Right forelimb (tissue), 1 donor: Measurements from ENCODE around the gene RPL13.
A peak's percentile ranks its signal among the peaks of the same experiment; 100 is the strongest.

ENCODE experiments used
- DNase-seq: peaks from one replicate; pipeline ENCODE4 v3.0.0-alpha.2; 2018

The RPL13 gene

DNA sequence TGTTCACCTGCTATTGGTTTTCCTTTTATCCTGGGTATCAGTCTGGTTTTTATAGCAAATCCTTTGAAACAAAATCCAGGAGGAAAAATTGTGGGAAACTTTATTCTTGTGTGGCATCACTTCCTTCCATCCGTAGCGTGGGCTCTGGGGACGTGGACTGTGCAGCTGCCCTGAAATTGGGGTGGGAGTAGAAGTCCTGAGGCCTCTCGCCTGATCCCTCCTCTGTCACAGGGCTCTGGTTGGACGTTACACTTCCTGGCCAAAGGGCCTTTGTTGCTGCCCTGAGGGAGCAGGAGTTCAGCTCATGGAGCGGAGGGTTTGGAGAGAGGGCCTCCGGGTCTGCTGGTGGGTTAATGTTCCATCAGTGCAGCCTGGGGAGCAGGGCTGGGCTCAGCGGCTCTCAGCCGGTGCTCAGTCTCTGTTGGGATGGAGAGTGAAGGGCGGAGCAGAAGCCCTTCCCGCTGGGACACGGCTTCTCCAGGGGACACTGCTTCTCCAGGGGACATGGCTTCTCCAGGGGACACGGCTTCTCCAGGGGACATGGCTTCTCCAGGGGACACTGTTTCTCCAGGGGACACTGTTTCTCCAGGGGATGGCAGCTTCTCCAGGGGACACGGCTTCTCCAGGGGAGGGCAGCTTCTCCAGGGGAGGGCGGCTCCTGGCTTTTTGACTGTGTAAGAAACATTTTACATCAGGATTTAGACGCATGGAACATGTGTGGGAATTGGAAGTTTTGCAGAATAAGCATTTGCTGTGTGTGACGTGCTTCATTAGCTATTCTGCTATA lies 15.2 kb upstream of the RPL13 start:
- no peak for DNase-seq

DNA sequence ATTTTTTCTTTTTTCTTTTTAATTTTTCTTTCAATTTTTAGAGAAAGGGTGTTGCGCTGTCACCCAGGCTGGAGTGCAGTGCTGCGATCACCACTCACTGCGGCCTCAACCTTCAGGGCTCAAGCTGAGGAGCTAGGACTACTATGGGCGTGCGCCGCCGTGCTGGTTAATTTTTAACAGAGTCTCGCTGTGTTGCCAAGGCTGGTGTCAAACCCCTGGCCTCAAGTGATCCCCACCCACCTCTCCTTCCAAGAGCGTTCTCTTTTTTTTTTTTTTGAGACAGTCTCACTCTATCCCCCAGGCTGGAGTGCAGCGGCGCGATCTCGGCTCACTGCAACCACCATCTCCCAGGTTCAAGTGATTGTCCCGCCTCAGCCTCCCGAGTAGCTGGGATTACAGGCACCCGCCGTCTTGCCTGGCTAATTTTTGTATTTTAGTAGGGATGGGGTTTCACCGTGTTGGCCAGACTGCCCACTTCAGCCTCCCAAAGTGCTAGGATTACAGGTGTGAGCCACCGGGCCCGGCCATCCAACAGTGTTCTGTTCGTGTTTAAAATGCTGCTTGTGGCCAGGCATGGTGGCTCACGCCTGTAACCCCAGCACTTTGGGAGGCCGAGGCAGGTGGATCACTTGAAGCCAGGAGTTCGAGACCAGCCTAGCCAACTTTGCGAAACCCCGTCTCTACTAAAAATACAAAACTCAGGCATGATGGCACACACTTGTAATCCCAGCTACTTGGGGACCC lies 14.5 kb upstream of the RPL13 start:
- DNase-seq: no peak

DNA sequence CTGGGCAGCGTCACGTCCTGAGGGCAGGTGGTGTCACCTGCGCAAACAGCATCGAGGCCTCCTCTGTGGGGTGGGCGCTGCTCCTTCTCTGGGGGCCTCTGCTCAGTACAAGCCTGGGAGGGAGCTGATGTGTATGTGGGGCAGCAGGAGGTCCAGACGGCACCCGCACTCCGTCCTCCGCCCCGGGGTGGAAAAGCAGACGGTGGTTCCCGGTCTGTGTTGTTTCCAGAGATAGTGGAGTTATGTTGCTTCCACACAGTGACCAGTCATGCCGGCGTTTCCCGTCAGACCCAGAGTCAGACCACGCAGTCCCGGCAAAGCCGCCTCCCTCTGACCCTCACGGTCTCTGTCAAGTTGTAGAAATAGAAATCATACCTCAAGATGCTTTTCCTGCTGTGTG lies 13.7 kb upstream of the RPL13 start:
- DNase-seq: no peak

DNA sequence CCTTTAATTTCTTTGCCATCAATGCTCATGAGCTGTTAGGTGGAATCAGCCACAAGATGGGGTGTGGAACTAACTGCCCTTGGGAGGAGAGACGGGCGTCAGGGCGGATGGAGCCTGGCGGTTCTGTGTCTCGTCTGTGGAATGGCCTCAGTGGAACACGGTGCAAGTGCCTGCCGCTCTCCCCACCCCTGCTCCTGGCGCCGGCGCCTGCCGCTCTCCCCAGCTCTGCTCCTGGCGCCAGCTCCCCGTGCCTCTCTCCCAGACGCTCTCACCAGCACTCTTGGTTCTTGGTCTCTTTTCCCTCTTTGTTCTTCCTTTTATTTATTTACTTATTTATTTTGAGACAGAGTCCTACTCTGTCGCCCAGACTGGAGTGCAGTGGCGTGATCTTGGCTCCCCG lies 13.2 kb upstream of the RPL13 start:
- DNase-seq: no peak

DNA sequence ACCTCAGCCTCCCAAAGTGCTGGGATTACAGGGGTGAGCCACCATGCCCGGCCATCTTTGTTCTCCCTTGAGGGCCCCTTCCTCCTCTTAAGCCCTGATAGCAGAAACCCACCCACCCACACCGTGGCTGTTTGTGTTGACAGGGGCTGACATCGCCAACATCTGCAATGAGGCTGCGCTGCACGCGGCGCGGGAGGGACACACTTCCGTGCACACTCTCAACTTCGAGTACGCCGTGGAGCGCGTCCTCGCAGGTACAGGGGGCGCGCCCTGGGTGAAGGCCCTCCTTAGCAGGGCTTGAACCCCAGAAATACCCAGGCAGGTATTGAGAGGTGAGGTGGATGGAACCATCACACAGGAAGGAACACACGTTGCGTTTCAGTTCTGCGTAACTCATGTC lies 12.6 kb upstream of the RPL13 start:
- no peak for DNase-seq

DNA sequence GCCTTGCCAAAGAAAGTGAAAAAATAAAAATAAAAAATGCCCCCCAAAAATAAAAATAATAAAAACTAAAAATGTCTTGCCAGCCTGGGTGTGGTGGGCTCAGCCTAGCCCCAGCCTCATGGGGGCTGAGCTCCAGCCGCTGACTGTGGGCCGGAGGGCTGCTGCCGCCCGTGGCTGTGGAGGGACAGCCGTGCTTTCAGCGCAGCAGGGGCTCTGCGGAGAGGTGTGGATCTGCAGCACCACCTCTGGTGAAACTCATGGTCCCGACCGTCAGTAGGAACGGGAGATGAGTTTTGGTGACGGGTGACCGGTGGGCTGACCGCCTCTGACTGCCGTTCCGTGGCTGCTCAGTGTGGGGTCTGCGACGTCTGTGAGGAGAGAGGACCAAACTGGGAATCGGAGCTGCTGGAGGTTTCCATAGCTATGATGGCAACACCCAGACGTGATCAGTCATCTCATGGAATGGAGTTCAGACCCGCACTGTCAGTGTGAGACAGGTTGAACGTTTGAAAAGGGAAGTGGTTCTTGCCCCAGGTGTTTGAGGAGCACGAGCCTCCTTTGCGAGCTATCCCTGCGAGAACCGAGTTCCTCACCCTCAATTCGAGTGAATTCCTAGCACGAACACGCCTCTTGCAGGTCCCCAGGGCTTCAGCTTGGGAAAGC lies 12.0 kb upstream of the RPL13 start:
- DNase-seq: no peak

DNA sequence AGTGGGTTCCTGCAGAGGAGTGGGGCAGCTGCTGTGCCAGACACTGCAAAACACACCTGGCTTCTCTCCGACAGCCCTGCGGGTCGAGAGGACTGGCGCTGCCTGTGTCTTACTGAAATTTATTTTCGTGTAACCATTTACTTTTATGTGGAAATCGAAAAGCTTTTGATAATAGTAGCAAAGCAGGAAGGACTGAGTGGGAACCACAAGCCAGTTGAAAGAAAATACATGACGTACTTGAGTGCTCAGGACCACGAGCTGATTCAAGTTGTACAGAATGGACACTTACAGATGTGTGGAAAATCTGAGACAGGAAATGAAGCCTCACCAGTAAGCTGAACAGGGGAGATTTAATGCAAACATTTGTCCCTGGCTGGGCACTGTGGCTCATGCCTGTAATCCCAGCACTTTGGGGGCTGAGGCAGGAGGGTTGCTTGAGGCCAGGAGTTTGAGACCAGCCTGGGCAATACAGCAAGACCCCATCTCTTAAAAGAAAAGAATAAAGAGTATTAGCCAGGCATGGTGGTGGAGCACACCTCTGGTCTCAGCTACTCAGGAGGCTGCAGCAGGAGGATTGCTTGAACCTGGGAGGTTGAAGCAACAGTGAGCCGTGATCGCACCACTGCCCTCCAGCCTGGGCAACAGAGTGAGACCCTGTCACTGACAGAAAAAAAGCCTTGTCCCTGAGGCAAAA lies 11.3 kb upstream of the RPL13 start:
- no peak for DNase-seq

DNA sequence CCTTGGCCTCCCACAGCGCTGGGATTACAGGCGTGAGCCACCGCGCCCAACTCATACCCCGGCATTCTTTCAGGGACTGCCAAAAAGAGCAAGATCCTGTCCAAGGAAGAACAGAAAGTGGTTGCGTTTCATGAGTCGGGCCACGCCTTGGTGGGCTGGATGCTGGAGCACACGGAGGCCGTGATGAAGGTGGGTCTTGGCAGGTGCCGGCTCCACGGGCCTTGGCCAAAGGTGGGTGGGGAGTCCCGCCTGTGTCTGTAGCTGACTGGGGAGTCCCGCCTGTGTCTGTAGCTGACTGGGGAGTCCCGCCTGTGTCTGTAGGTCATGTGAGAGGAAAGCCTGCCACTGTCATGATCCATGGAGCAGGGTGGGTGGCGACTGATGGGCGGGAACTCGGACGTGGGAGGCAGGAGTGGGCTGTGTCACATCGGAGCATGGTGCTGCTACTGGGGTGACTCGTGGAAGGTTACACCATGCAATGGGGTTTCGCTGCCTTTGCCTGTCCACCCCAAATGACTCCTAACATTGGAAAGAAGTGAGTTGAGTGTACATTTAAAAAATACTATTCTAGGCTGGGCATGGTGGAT lies 10.0 kb upstream of the RPL13 start:
- no peak for DNase-seq

DNA sequence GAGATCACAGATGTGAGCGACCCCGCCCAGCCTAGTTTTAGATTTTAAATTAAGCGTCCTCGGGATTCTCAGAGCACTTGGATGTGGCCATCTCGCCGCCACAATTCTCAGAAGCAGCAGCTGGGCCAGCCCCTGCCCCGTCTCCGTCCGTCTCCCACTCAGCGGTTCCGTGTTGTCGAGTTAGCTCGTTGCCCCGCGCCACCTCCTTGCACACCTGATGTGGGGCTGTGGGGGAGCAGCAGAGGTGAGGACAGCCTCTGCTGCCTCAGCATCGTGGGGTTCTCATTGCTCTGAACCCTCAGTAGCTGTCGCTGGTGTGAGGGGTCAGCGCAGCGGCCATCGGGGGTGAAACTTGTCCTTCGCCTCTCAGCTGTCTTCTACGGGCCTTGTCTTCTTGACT lies 8.2 kb upstream of the RPL13 start:
- DNase-seq: no peak

DNA sequence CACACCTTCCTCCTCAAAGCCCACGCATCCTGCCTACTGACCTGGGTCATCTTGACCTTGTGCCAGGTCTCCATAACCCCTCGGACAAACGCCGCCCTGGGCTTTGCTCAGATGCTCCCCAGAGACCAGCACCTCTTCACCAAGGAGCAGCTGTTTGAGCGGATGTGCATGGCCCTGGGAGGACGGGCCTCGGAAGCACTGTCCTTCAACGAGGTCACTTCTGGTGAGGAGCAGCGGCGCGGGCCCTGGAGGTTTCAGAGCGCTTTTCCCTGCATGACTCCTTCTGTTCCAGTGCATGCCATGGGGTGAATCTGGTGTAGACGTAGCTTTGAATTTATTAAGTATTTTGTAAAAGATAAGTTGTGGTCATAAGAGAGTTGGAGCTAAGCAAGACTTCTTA lies 7.6 kb upstream of the RPL13 start:
- DNase-seq: no peak

DNA sequence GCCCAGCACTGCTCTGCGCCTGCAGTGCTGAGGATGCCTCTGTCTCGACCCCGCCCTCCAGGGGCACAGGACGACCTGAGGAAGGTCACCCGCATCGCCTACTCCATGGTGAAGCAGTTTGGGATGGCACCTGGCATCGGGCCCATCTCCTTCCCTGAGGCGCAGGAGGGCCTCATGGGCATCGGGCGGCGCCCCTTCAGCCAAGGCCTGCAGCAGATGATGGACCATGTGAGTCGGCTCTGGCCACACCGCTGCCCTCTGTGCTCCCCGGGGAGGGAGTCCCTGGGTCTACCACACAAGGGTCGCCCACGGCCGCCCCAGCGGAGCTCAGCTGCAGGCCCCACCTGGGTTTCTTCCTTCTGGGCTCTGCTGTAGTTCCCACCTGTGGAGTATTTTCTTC lies 6.7 kb upstream of the RPL13 start:
- DNase-seq: no peak

DNA sequence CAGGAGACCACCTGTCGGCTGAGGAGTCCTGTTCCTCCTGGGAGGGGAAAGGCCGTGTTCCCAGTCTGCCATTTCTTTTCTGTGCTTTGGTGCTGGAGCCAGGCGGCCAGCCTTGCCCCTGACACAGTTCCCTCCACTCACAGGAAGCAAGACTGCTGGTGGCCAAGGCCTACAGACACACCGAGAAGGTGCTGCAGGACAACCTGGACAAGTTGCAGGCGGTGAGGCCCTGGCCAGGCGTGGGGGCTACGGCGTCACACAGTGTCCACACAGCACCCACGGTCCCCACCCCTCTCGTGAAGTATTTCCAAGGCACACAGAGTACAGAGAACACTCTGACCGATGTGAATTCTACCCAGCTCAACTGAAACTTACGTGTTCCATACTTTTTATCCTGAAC lies 6.1 kb upstream of the RPL13 start:
- DNase-seq: no peak

DNA sequence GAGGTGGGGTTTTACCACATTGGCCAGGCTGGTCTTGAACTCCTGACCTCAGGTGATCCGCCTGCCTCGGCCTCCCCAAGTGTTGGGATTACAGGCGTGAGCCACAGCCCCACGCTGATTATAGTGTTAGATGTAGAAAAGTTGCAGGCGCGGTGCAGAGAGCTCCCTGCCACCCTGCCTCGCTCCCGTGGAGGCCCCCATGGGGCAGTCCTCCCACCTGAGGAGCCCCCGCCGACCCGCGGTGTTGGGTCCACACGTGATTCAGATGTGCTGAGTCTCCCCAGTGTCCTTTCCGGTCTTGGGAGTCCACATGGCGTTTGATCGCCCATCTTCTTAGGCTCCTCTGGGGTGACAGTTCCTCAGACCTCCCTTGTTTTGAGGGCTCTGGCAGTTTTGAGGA lies 5.2 kb upstream of the RPL13 start:
- DNase-seq: no peak

DNA sequence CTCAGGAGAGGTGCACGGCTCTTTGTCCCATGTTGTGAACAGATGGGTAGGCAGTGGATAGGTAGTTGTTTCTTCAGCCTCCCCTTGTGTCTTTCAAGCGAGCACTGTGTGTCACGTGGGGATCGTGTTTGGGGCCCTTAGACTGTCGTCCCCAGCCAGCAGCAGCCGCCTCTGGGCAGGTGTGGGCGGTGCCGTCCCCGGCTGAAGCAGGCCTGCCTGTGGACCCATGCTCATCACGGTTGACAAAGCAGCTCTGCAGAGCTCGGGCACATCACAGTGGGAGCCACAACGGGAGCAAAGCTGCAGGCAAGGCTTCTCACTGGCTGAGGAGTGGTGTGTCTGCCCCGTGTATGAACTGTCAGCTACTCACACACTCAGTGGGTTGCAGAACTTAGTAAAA lies 4.7 kb upstream of the RPL13 start:
- no peak for DNase-seq

DNA sequence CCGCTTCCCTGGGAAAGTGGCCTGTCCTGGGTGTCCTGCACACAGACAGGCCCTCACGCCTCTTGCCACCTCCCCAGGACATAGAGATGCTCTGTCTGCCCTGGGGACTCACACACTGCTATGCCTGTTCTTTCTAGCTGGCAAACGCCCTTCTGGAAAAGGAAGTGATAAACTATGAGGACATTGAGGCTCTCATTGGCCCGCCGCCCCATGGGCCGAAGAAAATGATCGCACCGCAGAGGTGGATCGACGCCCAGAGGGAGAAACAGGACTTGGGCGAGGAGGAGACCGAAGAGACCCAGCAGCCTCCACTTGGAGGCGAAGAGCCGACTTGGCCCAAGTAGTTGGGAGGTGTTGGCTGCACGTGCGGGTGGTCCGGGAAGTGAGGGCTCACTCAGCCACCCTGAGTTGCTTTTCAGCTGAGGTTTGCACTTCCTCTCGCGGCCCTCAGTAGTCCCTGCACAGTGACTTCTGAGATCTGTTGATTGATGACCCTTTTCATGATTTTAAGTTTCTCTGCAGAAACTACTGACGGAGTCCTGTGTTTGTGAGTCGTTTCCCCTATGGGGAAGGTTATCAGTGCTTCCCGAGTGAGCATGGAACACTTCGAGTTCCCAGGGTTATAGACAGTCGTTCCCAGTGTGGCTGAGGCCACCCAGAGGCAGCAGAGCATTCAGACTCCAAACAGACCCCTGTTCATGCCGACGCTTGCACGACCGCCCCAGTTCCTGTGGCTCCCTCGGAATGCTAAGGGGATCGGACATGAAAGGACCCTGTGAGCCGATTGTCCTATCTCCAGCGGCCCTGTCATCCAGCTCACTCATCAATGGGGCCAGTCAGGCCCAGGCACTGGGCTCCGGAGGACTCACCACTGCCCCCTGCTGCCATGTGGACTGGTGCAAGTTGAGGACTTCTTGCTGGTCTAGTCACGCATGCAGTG lies 3.5 kb upstream of the RPL13 start:
- DNase-seq: peak; percentile 86

DNA sequence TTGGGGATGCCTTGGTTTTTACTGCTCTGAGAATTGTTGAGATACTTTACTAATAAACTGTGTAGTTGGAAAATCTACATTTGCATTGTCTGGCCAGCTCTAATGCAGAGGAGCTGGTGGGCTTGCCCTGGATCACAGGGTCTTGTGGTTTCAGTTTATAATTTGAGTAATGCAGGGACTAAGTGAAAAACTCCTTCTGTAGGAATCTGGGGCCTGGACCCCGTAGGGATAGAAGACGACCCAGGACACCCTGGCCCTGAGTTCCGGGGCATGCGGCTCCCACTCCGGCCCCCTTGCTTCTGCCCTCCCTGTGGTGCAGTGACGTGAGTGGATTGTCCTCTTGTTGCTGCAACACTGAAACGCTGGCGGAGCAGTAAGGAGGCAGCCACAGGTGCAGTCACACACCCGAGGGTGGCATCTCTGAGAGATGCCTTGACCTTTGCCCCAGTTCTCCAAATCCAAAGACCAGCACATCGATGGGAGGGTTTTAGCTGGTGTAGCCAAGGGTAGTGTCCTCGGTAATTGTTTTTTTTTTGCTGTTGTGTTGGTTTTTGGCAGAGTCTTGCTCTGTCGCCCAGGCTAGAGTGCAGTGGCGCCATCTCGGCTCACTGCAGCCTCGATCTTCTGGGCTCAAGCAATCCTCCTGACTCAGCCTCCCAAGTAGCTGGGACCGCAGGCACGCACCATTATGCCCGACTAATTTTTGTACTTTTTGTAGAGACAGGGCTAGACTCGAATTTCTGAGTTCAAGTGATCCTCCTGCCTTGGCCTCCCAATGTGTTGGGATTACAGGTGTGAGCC lies 2.6 kb upstream of the RPL13 start:
- no peak for DNase-seq

DNA sequence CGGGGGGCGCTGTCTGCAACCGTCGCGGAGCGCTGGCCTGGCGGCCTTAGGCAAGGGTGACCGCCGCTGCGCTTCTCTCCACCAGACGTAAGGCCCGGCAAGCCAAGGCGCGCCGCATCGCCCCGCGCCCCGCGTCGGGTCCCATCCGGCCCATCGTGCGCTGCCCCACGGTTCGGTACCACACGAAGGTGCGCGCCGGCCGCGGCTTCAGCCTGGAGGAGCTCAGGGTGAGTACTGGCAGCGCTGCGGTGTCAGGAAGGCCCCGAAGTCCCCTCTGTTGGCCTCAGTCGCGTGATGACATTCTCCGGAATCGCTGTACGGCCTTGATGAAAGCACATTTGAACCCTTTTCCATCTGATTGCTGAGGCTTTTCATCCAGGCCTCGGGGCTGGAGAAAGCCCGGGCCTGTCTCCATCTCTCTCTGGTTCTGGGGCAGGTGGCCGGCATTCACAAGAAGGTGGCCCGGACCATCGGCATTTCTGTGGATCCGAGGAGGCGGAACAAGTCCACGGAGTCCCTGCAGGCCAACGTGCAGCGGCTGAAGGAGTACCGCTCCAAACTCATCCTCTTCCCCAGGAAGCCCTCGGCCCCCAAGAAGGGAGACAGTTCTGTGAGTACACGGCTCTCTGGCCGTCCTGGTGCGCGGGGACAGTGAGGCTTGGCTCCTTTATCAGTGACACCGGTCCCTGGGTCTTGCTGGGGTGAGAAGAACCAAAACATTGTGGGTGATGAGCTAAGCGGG lies 831 bp downstream of the RPL13 start:
- DNase-seq: no peak

DNA sequence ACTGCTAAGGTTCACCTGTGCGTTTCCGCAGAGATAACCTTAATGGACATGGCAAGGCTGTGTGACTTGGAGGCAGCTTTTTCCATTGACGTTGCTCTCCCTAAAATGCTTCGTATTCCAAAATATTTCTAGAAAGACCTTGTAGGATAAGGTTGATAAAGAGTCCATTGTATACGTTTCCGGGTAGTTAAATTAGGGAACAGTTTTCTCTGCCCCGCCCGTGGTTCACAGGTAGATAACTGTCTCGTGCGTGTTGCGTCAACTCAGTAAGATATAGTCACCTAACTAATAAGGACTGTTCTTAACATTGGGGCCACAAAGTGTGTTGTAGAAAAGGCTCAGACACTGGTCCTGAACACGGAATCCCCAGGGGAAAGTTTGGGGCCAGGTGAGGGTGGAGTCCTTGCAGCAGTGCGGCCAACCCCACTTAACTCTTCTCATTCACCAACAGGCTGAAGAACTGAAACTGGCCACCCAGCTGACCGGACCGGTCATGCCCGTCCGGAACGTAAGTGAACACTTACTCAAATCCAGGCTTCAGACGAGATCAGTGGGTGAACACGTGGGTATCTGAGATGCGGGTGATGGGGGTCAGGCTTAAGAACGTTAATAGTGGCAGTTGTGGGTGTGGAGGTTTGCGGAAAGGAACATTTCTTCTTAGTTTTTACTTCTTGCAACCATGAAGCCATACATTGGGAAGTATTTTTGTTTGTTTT lies 1.6 kb downstream of the RPL13 start:
- DNase-seq: no peak

DNA sequence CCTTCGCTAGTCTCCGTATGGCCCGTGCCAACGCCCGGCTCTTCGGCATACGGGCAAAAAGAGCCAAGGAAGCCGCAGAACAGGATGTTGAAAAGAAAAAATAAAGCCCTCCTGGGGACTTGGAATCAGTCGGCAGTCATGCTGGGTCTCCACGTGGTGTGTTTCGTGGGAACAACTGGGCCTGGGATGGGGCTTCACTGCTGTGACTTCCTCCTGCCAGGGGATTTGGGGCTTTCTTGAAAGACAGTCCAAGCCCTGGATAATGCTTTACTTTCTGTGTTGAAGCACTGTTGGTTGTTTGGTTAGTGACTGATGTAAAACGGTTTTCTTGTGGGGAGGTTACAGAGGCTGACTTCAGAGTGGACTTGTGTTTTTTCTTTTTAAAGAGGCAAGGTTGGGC lies 2.5 kb downstream of the RPL13 start:
- no peak for DNase-seq
